ENCODE data around the gene SLC16A9. TPM values are rescaled to one million over a fixed set of nuclear protein-coding genes. Genes with fewer than 3 reads are reported as not detected.
"Not testable (repeated sequence)": the region's sequence is repeated elsewhere in the genome, so short reads cannot be mapped to it uniquely, and the experiment has no call there.

Gene SLC16A9, protein sequence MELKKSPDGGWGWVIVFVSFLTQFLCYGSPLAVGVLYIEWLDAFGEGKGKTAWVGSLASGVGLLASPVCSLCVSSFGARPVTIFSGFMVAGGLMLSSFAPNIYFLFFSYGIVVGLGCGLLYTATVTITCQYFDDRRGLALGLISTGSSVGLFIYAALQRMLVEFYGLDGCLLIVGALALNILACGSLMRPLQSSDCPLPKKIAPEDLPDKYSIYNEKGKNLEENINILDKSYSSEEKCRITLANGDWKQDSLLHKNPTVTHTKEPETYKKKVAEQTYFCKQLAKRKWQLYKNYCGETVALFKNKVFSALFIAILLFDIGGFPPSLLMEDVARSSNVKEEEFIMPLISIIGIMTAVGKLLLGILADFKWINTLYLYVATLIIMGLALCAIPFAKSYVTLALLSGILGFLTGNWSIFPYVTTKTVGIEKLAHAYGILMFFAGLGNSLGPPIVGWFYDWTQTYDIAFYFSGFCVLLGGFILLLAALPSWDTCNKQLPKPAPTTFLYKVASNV
- 10 to 100 TPM in 3 of 4 donors, 1 to 10 TPM in 1; 9.1 to 41.1 (median 33.7) TPM for polyA plus RNA-seq (ENCODE audit: insufficient read length in 4 of 4)

GRCh38 chr10:59709395-59710125 is at the start of gene SLC16A9:
Gene SLC16A9, minus strand, starts transcription at chr10:59709850. Its CDS starts 25,559 bp downstream, at chr10:59684291.
- DNase-seq (ENCODE audit: low read depth in 4 of 4, low spot score in 3 of 4) = peak; percentile 53 to 68 (median 63)

DNA sequence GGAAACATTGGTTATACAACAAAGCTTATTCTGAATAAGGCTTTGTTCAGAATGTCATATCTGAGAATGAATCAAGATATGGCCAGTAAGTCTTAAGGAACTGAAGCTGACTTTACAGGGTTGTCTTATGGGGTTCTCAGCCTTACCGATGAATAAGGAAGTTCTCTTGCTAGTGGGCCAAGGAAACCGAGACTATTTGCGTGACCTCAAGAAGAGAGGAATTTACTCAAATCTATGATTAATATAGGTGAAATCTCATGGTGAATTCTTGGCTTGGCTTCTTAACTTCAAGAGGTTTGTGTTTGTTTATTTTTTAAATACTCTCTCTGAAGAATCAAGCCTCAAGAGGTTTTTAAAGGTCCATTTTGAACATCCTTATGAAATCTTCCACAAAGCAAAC is 48.3 kb upstream of the SLC16A9 start:
- DNase-seq (ENCODE audit: low read depth in 4 of 4, low spot score in 3 of 4) = no peak

GRCh38 chr10:59754951-59755350 is 45.3 kb upstream of the SLC16A9 start:
- DNase-seq (ENCODE audit: low read depth in 4 of 4, low spot score in 3 of 4) = no peak

DNA sequence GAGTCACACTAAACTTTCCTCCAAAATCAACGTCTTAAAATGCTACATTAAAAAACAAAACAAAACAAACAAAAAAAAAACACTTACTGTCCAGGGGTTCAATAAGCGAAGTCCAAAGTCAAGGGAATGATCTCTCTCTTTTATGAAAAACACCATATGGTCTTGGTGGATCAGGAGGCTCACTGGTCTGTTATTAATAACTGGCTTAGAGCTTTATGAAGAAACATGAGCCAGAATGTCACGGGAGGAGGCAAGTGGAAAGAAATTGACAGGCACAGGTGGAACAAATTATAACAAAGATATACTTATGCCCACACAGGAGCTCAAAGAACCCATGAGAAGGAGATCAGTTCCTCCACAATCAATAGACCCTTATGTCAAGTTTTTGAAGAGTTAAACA is 43.6 kb upstream of the SLC16A9 start, which contains the start of gene MRLN:
TSS of gene MRLN (minus strand) at position 189 of the 400 bp plus-strand sequence.
- no peak for DNase-seq (ENCODE audit: low read depth in 4 of 4, low spot score in 3 of 4)

DNA sequence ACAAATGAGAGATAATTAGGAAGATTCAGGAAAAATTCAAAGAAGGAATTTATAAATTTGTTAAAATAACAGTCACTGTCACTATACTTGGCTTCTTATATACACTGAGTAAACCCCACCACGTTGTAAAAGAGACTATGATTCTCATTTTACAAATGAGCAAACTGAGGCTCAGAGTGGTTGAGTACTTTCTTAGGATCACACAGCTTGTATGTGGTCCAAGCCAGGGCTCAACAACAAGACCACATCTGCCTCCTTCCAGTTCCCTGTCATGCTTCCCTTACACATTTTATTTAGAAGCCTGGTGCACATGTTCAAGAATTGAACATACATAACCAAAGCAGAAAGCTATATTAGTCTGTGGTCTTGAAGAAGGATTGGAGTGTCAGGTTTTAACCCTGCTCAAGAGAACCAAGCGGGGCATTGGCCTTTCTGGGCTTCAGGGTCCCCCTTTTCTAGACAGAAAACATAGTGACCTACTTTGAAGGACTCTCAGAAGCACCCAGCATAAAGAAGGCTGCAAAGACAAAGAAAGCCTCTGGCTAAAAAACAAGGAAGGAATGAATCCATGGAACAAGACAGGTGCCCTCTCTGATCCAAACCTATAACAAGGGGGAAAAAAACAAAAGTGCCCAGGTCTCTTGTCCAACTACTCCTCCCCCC is 42.8 kb upstream of the SLC16A9 start:
- DNase-seq (ENCODE audit: low read depth in 4 of 4, low spot score in 3 of 4) = no peak

DNA sequence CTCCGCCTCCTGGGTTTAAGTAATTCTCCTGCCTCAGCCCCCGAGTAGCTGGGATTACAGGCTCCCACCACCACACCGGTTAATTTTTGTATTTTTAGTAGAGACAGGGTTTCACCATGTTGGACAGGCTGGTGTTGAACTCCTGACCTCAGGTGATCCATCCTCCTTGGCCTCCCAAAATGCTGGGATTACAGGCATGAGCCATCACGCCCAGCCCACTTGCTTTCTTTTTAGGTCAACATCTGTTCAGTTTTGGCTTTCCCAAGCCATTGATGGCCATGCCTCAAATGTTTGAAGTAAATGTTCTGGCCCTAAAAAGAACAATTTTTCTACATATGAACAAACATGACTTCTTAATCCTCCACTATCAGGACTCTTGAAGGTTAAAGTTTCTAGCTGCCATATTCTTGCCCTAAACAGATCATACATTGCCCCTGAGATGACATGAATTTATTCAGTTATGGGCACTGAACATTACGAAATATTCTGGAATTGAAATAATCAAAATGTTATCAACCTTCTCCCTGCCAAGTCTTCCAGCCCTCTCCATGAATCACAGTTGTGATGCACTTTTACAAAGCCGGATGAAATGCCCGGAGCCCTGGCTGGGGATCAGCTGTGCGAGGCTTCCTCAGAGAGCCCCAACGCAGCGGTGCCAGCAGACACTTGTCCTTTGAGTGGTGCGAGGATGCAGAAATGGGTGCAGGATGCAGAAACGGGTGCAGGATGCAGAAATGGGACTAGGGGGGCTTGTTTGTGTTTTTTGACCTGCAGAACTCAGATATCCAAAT is 40.7 kb upstream of the SLC16A9 start:
- DNase-seq (ENCODE audit: low read depth in 4 of 4, low spot score in 3 of 4) = no peak

GRCh38 chr10:59748834-59749233 is 39.2 kb upstream of the SLC16A9 start:
- DNase-seq (ENCODE audit: low read depth in 4 of 4, low spot score in 3 of 4) = peak in 3 of 4 donors; percentile 24 to 35 (median 32)

DNA sequence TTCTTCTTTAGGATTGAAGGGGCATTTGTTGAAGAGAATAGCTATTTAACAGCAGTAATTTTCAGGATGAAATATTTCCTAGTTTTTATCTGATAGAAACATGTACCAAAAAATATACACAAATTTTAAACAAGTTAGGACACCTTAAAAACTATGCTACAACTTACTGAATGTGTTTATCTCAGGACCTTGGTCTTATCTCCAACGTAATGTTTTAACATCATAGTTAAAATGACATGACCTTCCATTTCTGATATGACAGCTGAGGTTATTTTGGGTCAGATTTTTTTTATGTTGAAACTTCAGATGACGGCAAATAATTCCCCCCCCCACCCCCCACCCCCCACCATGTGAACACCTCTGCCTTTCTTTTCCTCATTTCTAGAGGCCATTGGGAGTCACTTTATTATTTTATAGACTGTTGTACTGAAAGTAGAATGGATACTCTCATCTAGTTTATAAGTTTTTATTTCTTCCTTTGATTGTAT is 35.6 kb upstream of the SLC16A9 start:
- DNase-seq (ENCODE audit: low read depth in 4 of 4, low spot score in 3 of 4) = no peak

DNA sequence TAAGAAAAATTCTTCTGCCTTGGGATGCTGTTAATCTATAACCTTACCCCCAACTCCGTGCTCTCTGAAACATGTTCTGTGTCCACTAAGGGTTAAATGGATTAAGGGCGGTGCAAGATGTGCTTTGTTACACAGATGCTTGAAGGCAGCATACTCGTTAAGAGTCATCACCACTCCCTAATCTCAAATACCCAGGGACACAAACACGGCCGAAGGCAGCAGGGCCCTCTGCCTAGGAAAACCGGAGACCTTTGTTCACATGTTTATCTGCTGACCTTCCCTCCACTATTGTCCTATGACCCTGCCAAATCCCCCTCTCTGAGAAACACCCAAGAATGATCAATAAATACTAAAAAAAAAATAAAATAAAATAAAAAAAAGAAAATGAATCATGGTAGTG is 35.1 kb upstream of the SLC16A9 start:
- DNase-seq (ENCODE audit: low read depth in 4 of 4, low spot score in 3 of 4) = not testable (repeated sequence)

GRCh38 chr10:59744156-59744555 is 34.5 kb upstream of the SLC16A9 start:
- not testable (repeated sequence) for DNase-seq (ENCODE audit: low read depth in 4 of 4, low spot score in 3 of 4)

DNA sequence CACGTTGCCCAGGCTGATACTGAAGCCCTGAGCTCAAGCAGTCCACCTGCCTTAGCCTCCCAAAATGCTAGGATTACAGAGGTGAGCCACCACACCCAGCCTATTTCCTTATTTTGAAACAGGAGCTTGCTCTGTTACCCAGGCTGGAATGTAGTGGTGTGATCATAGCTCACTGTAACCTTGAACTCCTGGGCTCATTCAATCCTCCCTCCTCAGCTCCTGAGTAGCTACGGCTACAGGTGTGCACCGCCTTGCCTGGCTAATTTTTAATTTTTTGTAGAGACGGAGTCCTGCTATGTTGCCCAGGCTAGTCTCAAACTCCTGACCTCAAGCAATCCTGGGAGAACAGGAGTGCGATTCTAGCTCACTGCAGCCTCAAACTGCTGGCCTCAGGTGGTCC is 31.9 kb upstream of the SLC16A9 start:
- DNase-seq (ENCODE audit: low read depth in 4 of 4, low spot score in 3 of 4) = no peak

- DNase-seq (ENCODE audit: low read depth in 4 of 4, low spot score in 3 of 4) = no peak
These were observed 31.4 kb upstream of the SLC16A9 start for GRCh38 chr10:59741048-59741447.

GRCh38 chr10:59736749-59737148 is 27.1 kb upstream of the SLC16A9 start:
- DNase-seq (ENCODE audit: low read depth in 4 of 4, low spot score in 3 of 4) = no peak

DNA sequence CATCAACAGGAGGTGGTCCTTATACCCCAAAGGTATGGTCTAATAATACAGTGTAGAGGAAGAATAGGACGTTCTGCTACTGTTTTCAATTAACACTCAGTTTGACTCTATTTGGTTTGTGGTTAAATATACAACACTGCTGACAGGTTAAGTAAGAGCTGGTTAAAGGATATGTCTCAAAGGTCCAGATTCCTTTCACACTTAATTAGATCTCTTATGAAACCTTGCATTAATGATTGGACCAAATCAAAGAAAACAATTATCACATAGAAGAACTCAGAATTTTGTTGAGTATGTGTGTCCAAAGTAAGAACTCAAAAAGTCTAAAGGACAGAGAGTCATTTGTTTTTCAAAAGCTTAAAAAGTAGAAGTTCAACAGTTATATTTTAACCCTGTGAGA is 25.6 kb upstream of the SLC16A9 start:
- DNase-seq (ENCODE audit: low read depth in 4 of 4, low spot score in 3 of 4) = no peak

- DNase-seq (ENCODE audit: low read depth in 4 of 4, low spot score in 3 of 4) = no peak
These were observed 24.4 kb upstream of the SLC16A9 start for GRCh38 chr10:59734014-59734462.

- DNase-seq (ENCODE audit: low read depth in 4 of 4, low spot score in 3 of 4) = not testable (repeated sequence)
These were observed 23.8 kb upstream of the SLC16A9 start for GRCh38 chr10:59733321-59734013.

DNA sequence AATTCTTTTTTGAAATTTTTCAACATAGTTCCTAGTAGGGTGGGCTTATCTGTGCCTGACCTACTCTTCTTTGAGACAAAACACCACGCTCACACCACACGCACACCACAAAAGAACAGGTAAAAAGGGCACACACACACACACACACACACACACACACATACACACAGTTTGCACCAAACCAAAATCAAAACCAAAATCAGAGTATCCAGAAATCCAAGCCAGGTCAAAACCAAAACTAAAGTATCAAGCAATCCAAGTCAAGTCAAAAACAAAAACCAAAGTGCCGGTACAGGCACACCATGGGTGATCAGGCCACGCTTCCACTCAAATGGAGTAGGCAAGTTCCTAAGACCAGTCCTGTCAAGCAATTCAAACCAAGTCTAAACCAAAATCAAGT is 23.2 kb upstream of the SLC16A9 start:
- DNase-seq (ENCODE audit: low read depth in 4 of 4, low spot score in 3 of 4) = not testable (repeated sequence)

DNA sequence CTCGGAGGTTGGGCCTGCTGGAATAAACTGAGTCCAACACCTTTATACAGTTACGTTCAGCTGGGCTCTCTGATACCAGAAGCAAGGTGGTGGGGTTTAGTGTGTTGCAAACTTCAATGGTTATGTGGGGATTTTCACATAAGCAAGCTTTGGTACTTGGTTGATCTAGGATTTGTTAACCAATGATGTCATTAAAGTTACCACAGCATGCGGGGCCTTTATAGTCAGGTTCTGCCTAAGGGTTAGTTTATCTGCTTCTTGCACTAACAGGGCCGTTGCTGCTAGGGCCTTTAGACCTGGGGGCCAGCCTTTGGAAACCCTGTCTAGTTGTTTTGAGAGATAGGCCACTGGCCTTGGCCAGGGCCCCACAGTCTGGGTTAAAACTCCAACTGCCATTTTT is 19.5 kb upstream of the SLC16A9 start:
- not testable (repeated sequence) for DNase-seq (ENCODE audit: low read depth in 4 of 4, low spot score in 3 of 4)
